HepG2 (cell line): ENCODE data around the gene NME9.

ENCODE experiments used
- ATF3 ChIP-seq: sonication (generic); formaldehyde crosslinking; IDR thresholded peaks from 2 replicates; pipeline ENCODE4 v1.4.0; 2020; ENCODE audit warnings: missing genetic modification reagents
- CTCF ChIP-seq: sonication (generic); formaldehyde crosslinking; IDR thresholded peaks from 2 replicates; pipeline ENCODE4 v1.5.0; 2020; ENCODE audit warnings: mild to moderate bottlenecking, missing genetic modification reagents, moderate library complexity
- JARID2 ChIP-seq: sonication (generic); formaldehyde crosslinking; IDR thresholded peaks from 2 replicates; pipeline ENCODE4 v1.8.1; 2023; ENCODE audit warnings: missing genetic modification reagents, inconsistent platforms; ENCODE audit not compliant: insufficient replicate concordance
- KLF13 ChIP-seq: sonication (generic); formaldehyde crosslinking; IDR thresholded peaks from 2 replicates; pipeline ENCODE4 v1.4.0; 2020; ENCODE audit warnings: mild to moderate bottlenecking, missing genetic modification reagents
- NR2C2 ChIP-seq: sonication (generic); formaldehyde crosslinking; IDR thresholded peaks from 2 replicates; pipeline ENCODE4 v1.4.0; 2020; ENCODE audit warnings: missing genetic modification reagents, mild to moderate bottlenecking, moderate library complexity, borderline replicate concordance
- TSC22D2 ChIP-seq: sonication (generic); formaldehyde crosslinking; IDR thresholded peaks from 2 replicates; pipeline ENCODE4 v1.5.1; 2020; ENCODE audit warnings: missing genetic modification reagents, mild to moderate bottlenecking, borderline replicate concordance
- ZNF512 ChIP-seq: sonication (generic); formaldehyde crosslinking; IDR thresholded peaks from 2 replicates; pipeline ENCODE4 v1.4.0; 2020; ENCODE audit warnings: mild to moderate bottlenecking, missing genetic modification reagents
- ZNF747 ChIP-seq: sonication (generic); formaldehyde crosslinking; IDR thresholded peaks from 2 replicates; pipeline ENCODE4 v1.8.1; 2023; ENCODE audit warnings: missing genetic modification reagents, mild to moderate bottlenecking, borderline replicate concordance

GRCh38 chr3:138270245-138270644, 59.4 kb downstream of the NME9 start:
- TF ChIP-seq TSC22D2 (CRISPR knock-in tag) (no peak), NR2C2 (CRISPR knock-in tag) (no peak), ATF3 (no peak), ZNF512 (CRISPR knock-in tag) (no peak), ZNF747 (no peak), KLF13 (CRISPR knock-in tag) (no peak), CTCF (CRISPR knock-in tag) (no peak), JARID2 (no peak)
